Osteoblast (primary cell): ENCODE measurements around the gene LRRTM4. TPM values are rescaled to one million over a fixed set of nuclear protein-coding genes. Genes with fewer than 3 reads are reported as not detected.

Experiments used
- DNase-seq: peaks from one replicate; pipeline ENCODE4 v3.0.0; 2011; ENCODE audit warnings: low spot score, mixed read lengths; ENCODE audit not compliant: insufficient read length; ENCODE audit errors: missing footprints
- H2AFZ ChIP-seq: 2 replicates; pipeline ENCODE4 v1.6.0; 2011; ENCODE audit warnings: mild to moderate bottlenecking, low read length
- H3K27ac ChIP-seq: 2 replicates; pipeline ENCODE4 v1.5.1; 2011; ENCODE audit warnings: mild to moderate bottlenecking, low read depth, low read length, moderate library complexity
- H3K27me3 ChIP-seq: 2 replicates; pipeline ENCODE4 v1.6.0; 2012; ENCODE audit warnings: mild to moderate bottlenecking, control low read depth, inconsistent platforms, low read length, moderate library complexity; ENCODE audit not compliant: insufficient read depth
- H3K36me3 ChIP-seq: 2 replicates; pipeline ENCODE4 v1.5.1; 2011; ENCODE audit warnings: mild to moderate bottlenecking, low read length, control low read depth, moderate library complexity; ENCODE audit not compliant: insufficient read depth
- H3K4me1 ChIP-seq: 2 replicates; pipeline ENCODE4 v1.5.1; 2011; ENCODE audit warnings: mild to moderate bottlenecking, low read length, control low read depth, moderate library complexity; ENCODE audit not compliant: insufficient read depth
- H3K4me2 ChIP-seq: 2 replicates; pipeline ENCODE4 v1.6.0; 2011; ENCODE audit warnings: mild to moderate bottlenecking, low read length; ENCODE audit not compliant: insufficient read depth
- H3K4me3 ChIP-seq: fragments of 200-600 bp; sonication (generic); 3 replicates; pipeline ENCODE4 v1.5.1; 2012; ENCODE audit warnings: mild to moderate bottlenecking, low read length, inconsistent platforms; ENCODE audit not compliant: insufficient read depth
- H3K79me2 ChIP-seq: 2 replicates; pipeline ENCODE4 v1.6.0; 2012; ENCODE audit warnings: mild to moderate bottlenecking, low read length, control low read depth, inconsistent platforms; ENCODE audit not compliant: insufficient read depth
- H3K9me3 ChIP-seq: 2 replicates; pipeline ENCODE4 v1.5.1; 2011; ENCODE audit warnings: low read depth, low read length, control low read depth
- H4K20me1 ChIP-seq: 2 replicates; pipeline ENCODE4 v1.6.0; 2012; ENCODE audit warnings: mild to moderate bottlenecking, low read length, control low read depth; ENCODE audit not compliant: insufficient read depth
- CTCF ChIP-seq: IDR thresholded peaks from 2 replicates; pipeline ENCODE4 v1.5.1; 2011; ENCODE audit warnings: mild to moderate bottlenecking, low read depth, low read length, moderate library complexity; ENCODE audit errors: extremely low read depth
- total RNA-seq: library from RNA; depleted of rRNA; stranded (reverse); fragments of >200 nt; gene quantifications from 2 replicates; pipeline ENCODE4 v1.2.3, GENCODE V29; 2012

LRRTM4 gene
- total RNA-seq, 1 donor = not detected

GRCh38 chr2:76867854-76868253, 654.3 kb downstream of the LRRTM4 start:
- Histone ChIP-seq H3K4me1 (no peaks in the 10 kb centered on the region), H3K4me3 (no peak overlapping the region), H3K27ac (no peak overlapping the region), H3K9me3 (no peaks in the 10 kb centered on the region), H3K27me3 (no peaks in the 10 kb centered on the region), H4K20me1 (no peaks in the 10 kb centered on the region), H2AFZ (no peak overlapping the region), H3K79me2 (no peaks in the 10 kb centered on the region), H3K36me3 (no peaks in the 10 kb centered on the region), H3K4me2 (no peak overlapping the region)
- peak; percentile 19 for DNase-seq
- TF ChIP-seq CTCF = no peak

GRCh38 chr2:76866464-76866863, 655.7 kb downstream of the LRRTM4 start:
- Histone ChIP-seq H3K36me3 (no peaks in the 10 kb centered on the region), H3K4me1 (no peaks in the 10 kb centered on the region), H3K79me2 (no peaks in the 10 kb centered on the region), H3K4me2 (no peak overlapping the region), H4K20me1 (no peaks in the 10 kb centered on the region), H3K4me3 (no peak overlapping the region), H3K27ac (no peak overlapping the region), H3K27me3 (no peaks in the 10 kb centered on the region), H3K9me3 (no peaks in the 10 kb centered on the region), H2AFZ (no peak overlapping the region)
- no peak for DNase-seq
- TF ChIP-seq CTCF = no peak

- no peak for TF ChIP-seq CTCF
- H3K4me3 ChIP-seq = no peak overlapping the region
- no peak overlapping the region for H2AFZ ChIP-seq
- H3K9me3 ChIP-seq = no peaks in the 10 kb centered on the region
- no peaks in the 10 kb centered on the region for H3K79me2 ChIP-seq
- DNase-seq = no peak
- H3K27me3 ChIP-seq = no peaks in the 10 kb centered on the region
- H3K4me2 ChIP-seq = no peak overlapping the region
- H4K20me1 ChIP-seq = no peaks in the 10 kb centered on the region
- H3K36me3 ChIP-seq = no peaks in the 10 kb centered on the region
- no peaks in the 10 kb centered on the region for H3K4me1 ChIP-seq
- no peak overlapping the region for H3K27ac ChIP-seq
Observed at GRCh38 chr2:76862901-76863300, 659.3 kb downstream of the LRRTM4 start.

GRCh38 chr2:76861708-76862107, 660.5 kb downstream of the LRRTM4 start:
- TF ChIP-seq CTCF = no peak
- H3K27ac ChIP-seq = no peak overlapping the region
- H3K36me3 ChIP-seq = no peaks in the 10 kb centered on the region
- no peak for DNase-seq
- H3K9me3 ChIP-seq = no peaks in the 10 kb centered on the region
- no peak overlapping the region for H2AFZ ChIP-seq
- H3K4me2 ChIP-seq = no peak overlapping the region
- no peaks in the 10 kb centered on the region for H3K27me3 ChIP-seq
- H3K79me2 ChIP-seq = no peaks in the 10 kb centered on the region
- no peaks in the 10 kb centered on the region for H3K4me1 ChIP-seq
- no peak overlapping the region for H3K4me3 ChIP-seq
- no peaks in the 10 kb centered on the region for H4K20me1 ChIP-seq
